GM19463 (cell line): Measurements from ENCODE around the gene RAP2A.

Experiments used
- ATAC-seq: cut with Tn5 transposase; IDR thresholded peaks from one replicate; pipeline ENCODE4 v1.9.1; 2021; ENCODE audit warnings: mild to moderate bottlenecking, moderate library complexity; ENCODE audit not compliant: unreplicated experiment

Gene RAP2A

GRCh38 chr13:97446448-97446847 is 12.5 kb downstream of the RAP2A start:
- no peak for ATAC-seq

- ATAC-seq = peak; percentile 77
Measured at GRCh38 chr13:97448503-97449251, 14.7 kb downstream of the RAP2A start.

DNA sequence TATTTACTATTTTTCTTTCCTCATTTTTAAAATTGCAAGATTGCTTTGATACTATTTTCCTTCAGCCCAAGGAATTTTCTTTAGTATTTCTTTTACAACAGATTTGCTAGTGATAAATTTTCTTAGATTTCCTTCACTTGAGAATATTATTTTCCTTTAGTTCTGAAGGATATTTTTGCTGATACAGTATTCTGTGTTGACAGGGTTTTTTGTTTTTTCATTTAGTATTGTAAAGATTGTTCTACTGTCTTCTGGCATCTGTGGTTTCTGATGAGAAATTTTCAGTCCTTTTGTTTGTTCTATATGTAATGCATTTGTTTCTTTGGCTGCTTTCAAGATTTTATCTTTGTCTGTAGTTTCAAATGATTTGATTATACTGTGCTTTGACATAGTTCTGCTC is 20.7 kb downstream of the RAP2A start:
- no peak for ATAC-seq

DNA sequence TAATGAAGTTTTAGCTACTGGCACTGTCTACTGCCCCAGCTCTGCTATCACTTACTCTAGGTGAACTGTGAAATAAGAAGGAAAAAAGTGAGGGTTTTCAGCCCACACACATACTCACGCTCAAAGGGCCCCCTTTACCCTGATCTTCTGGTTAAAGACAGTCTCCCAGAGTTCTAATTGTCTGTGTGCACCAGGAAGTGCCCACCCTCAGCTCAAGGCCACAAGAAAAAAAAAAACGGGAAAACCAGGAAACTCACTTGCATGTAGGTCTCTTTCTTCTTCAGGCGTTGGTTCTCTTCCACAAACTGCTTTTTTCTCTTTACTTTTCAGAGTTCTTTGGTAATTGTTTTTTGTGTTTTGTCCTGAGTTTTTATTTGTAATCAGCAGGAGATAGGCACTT is 22.1 kb downstream of the RAP2A start:
- no peak for ATAC-seq

- peak; percentile 26 for ATAC-seq
Measured at GRCh38 chr13:97459215-97459777, 25.3 kb downstream of the RAP2A start.

- peak; percentile 95 for ATAC-seq
Measured at GRCh38 chr13:97460004-97460775, 26.2 kb downstream of the RAP2A start.

DNA sequence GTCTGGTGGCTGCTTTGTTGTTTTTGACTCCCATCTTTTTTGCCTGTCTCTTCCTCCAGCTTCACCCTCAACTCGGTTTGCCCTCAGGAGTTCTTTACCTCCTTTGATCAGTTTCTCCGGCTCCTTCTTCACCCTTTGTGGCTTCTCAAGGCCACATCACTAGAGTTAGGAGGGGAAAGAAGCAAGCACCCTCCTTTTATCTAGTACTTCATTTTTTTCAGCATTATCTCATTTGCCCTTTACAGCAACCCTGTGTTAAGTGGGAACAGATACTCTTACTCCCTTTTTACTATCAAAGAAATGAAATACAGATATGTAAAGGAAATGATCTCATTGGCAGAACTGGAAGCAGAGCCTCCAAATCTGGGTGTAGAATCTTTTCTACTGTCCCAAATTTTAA is 26.9 kb downstream of the RAP2A start:
- ATAC-seq = no peak

DNA sequence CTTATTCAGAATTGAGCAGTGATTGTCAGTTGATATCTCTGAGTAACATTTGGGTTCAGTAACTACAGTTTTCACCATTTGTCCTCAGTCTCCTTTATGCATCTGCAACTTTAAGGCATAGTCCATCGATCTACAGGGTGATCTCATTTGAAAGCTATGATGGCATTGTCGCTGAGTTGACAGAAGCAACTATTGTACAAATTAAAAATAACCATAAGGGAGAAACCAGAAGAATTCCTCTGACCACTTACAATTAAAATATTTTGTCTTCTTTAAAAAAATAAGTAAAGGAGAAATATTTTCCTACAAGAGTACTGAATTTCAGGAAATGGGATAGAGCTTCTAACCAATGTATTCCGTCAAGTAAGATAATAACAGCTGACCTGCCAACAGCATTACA is 30.6 kb downstream of the RAP2A start:
- no peak for ATAC-seq

GRCh38 chr13:97466722-97467121 is 32.8 kb downstream of the RAP2A start:
- ATAC-seq = no peak

GRCh38 chr13:97468331-97468730 is 34.4 kb downstream of the RAP2A start:
- ATAC-seq = no peak

- no peak for ATAC-seq
Measured at GRCh38 chr13:97471711-97472110, 37.7 kb downstream of the RAP2A start.

DNA sequence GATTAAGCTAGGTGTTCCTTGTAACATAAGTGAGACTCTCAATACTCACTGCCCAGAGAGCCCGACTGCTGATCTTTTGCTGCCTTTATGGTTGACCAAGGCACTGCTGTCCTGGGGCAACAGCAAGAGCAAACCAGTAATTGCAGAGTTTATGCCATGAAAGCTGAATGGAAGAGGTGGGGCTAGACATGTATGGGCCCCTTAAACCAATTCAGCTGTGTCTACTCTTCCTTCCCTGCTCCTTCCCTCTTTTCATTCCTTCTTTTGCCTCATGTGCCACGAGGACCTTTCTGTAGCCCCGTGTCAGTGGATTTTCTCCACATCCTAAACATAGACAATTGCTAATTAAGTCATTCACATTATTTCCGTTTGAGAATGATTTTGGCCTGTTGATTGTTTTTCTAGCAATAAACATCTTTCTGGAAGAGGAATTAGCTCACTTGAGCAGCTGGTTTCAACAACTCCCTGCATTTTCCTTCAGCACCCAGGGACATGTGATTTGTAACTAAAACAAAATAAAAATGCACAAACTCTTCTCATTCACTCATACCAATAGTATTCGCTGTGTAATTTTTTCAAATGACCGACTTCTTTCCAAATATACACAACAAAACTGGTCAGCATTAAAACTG is 40.5 kb downstream of the RAP2A start:
- no peak for ATAC-seq

DNA sequence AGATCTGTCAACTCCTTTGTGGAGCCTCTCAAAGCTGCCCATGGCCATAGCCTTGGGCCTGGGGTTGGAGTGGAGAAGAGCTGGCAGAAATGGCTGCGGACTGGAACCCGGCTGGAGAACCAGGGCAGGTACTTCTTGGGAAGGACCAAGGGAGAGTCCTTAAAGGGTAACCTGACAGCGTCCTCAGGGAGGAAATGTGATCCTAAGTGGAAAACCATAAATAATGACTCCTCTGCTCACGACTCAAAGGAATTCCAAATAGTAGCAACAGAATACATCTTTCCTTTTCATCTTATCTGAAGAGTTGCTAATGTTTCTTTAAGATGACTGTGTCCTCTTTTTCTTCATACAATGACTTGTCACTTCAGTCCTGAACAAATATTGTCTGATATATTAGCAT is 41.0 kb downstream of the RAP2A start:
- ATAC-seq = no peak

DNA sequence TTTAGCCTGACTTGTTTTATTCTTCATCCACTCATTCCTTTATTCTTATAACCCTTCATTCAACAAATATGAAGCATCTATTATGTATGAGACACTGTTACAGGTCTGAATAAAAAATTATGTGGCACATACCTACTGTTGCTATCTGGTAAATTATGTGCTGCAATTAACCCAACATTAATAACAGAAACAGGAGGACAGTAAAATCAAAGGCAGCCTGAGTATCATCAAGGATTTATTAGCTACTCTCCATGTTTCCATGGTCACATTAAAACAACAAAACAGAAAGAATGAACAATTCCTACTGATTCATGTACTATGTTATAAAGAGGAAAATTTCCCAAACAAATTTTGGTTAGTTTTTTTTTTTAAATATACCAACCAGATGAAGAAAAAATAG is 43.9 kb downstream of the RAP2A start:
- no peak for ATAC-seq

DNA sequence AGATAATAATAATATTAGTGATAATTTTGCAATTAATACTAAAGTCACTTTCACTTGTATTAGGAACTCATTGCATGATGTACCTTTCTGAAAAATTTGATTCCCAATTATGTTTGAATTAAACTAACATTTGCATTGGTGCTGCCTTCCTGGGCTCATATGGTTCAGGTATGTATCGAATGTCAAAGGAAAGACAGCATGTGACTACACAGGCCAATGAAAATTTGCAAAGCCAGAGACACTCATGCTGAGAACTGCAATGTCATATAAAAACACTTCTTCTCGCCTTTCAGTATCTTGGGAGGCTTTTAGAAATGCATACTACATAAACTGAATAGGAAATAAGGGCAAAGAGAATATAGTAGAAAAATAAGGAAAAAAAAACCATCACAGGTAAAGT is 44.3 kb downstream of the RAP2A start:
- ATAC-seq = no peak

DNA sequence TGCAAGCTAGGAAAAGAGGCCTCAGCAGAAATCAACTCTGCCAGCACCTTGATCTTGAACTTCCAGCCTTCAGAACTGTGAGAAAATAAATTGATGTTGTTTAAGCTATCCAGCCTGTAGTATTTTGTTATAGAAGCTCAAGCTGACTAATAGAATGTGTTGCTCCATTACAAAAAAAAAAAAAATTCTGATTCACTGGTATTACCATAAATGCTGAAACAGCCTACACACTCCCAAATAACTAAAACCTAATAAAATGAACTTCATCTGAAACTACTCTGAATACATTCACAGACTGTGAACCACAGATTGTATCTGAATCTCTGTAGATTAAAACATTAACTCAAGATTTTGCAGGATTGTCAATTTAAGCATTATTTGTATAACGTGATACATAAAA is 49.5 kb downstream of the RAP2A start:
- ATAC-seq = no peak

- ATAC-seq = no peak
Measured at GRCh38 chr13:97484301-97484700, 50.3 kb downstream of the RAP2A start.

DNA sequence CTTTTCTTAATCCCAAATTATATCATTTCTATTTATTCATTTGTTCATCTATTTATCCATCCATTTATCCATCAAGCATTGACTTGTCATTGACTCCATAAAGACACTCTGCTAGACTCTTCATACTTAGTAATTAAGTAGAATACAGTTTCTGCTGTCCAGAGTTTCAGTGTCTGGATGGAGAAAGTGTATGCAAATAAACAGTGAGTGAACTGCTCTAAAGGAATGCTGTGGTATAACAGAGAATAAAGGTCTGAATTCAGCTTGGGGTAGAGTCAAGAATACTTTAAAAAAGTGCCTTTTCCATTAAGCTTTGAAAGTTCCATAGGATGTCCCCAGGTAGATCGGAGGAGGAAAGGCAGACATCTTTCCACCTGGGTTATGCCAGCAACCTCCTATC is 51.4 kb downstream of the RAP2A start:
- ATAC-seq = no peak

GRCh38 chr13:97490702-97491307 is 56.8 kb downstream of the RAP2A start:
- no peak for ATAC-seq

GRCh38 chr13:97491452-97491851 is 57.5 kb downstream of the RAP2A start:
- no peak for ATAC-seq

- ATAC-seq = no peak
Measured at GRCh38 chr13:97492257-97492656, 58.3 kb downstream of the RAP2A start.
